Progenitor cell of endocrine pancreas (in vitro differentiated cells): ENCODE measurements around the gene MFAP1. TPM values are rescaled to one million over a fixed set of nuclear protein-coding genes. Genes with fewer than 3 reads are reported as not detected.
A peak's percentile ranks its signal among the peaks of the same experiment; 100 is the strongest.
"Not testable (repeated sequence)": the region's sequence is repeated elsewhere in the genome, so short reads cannot be mapped to it uniquely, and the experiment has no call there.

Source experiments
- DNase-seq: peaks from one replicate; pipeline ENCODE4 v3.0.0; 2021; ENCODE audit warnings: low spot score; ENCODE audit not compliant: unreplicated experiment
- H3K27ac Mint-ChIP-seq: 2 replicates; pipeline ENCODE4 v1.8.0; 2021; ENCODE audit warnings: mild to moderate bottlenecking, moderate library complexity, mixed read lengths
- H3K27me3 Mint-ChIP-seq: 2 replicates; pipeline ENCODE4 v1.8.0; 2021; ENCODE audit warnings: mixed read lengths
- H3K36me3 Mint-ChIP-seq: 2 replicates; pipeline ENCODE4 v1.8.0; 2022; ENCODE audit warnings: mixed read lengths; ENCODE audit not compliant: insufficient read depth
- H3K4me1 Mint-ChIP-seq: 2 replicates; pipeline ENCODE4 v1.8.0; 2021; ENCODE audit warnings: low read depth, mixed read lengths
- H3K4me3 Mint-ChIP-seq: 2 replicates; pipeline ENCODE4 v1.8.0; 2021; ENCODE audit warnings: low read depth, mild to moderate bottlenecking, moderate library complexity, mixed read lengths
- H3K9me3 Mint-ChIP-seq: 2 replicates; pipeline ENCODE4 v1.8.0; 2021; ENCODE audit warnings: low read depth, mixed read lengths
- CTCF ChIP-seq: fragments of 200-600 bp; sonication (generic); IDR thresholded peaks from one replicate; pipeline ENCODE4 v1.5.0; 2021; ENCODE audit warnings: antibody characterized with exemption, mild to moderate bottlenecking; ENCODE audit not compliant: unreplicated experiment
- total RNA-seq: library from RNA; stranded (reverse); gene quantifications from 2 replicates; pipeline ENCODE4 v1.2.1, GENCODE V29; 2021

The MFAP1 gene
- total RNA-seq, 1 donor from 2014 or later: 37.9 TPM

GRCh38 chr15:43851251-43851650 lies 26.8 kb upstream of the MFAP1 start:
- Mint-ChIP-seq H3K36me3 (peaks cover 3% of the 10 kb centered on the region), H3K4me3 (no peak overlapping the region), H3K27me3 (no peaks in the 10 kb centered on the region), H3K4me1 (no peaks in the 10 kb centered on the region), H3K27ac (no peak overlapping the region), H3K9me3 (no peaks in the 10 kb centered on the region)
- DNase-seq: no peak
- no peak for TF ChIP-seq CTCF

GRCh38 chr15:43845421-43845820 lies 20.9 kb upstream of the MFAP1 start:
- no peaks in the 10 kb centered on the region for H3K36me3 Mint-ChIP-seq
- DNase-seq: no peak
- H3K27ac Mint-ChIP-seq: no peak overlapping the region
- no peaks in the 10 kb centered on the region for H3K4me1 Mint-ChIP-seq
- no peaks in the 10 kb centered on the region for H3K9me3 Mint-ChIP-seq
- no peaks in the 10 kb centered on the region for H3K27me3 Mint-ChIP-seq
- H3K4me3 Mint-ChIP-seq: no peak overlapping the region
- no peak for TF ChIP-seq CTCF

- H3K27ac Mint-ChIP-seq, H3K9me3 Mint-ChIP-seq, H3K36me3 Mint-ChIP-seq, H3K4me1 Mint-ChIP-seq, DNase-seq, H3K27me3 Mint-ChIP-seq, H3K4me3 Mint-ChIP-seq: not testable (repeated sequence)
Measured at GRCh38 chr15:43832485-43832884, 8.0 kb upstream of the MFAP1 start.

- not testable (repeated sequence) for H3K4me1 Mint-ChIP-seq, DNase-seq, H3K27ac Mint-ChIP-seq, H3K9me3 Mint-ChIP-seq, H3K36me3 Mint-ChIP-seq, H3K4me3 Mint-ChIP-seq, H3K27me3 Mint-ChIP-seq
Measured at GRCh38 chr15:43831519-43832052, 7.1 kb upstream of the MFAP1 start.

GRCh38 chr15:43830691-43831275 lies 6.3 kb upstream of the MFAP1 start:
- H3K36me3 Mint-ChIP-seq, H3K27me3 Mint-ChIP-seq, H3K9me3 Mint-ChIP-seq, H3K4me1 Mint-ChIP-seq, H3K4me3 Mint-ChIP-seq, H3K27ac Mint-ChIP-seq, DNase-seq: not testable (repeated sequence)

GRCh38 chr15:43829951-43830540 lies 5.6 kb upstream of the MFAP1 start:
- not testable (repeated sequence) for DNase-seq, H3K27ac Mint-ChIP-seq, H3K4me1 Mint-ChIP-seq, H3K9me3 Mint-ChIP-seq, H3K27me3 Mint-ChIP-seq, H3K36me3 Mint-ChIP-seq, H3K4me3 Mint-ChIP-seq

- Mint-ChIP-seq H3K4me1 (peaks cover 7% of the 10 kb centered on the region), H3K4me3 (peak overlapping the region; percentile 77), H3K27me3 (no peaks in the 10 kb centered on the region), H3K27ac (no peak overlapping the region), H3K36me3 (peaks cover 5% of the 10 kb centered on the region), H3K9me3 (peaks cover 3% of the 10 kb centered on the region)
- DNase-seq: no peak
- TF ChIP-seq CTCF: no peak
Measured at GRCh38 chr15:43828061-43828657, 3.7 kb upstream of the MFAP1 start.
